ENCODE measurements around the gene ACVRL1. TPM values are rescaled to one million over a fixed set of nuclear protein-coding genes. Genes with fewer than 3 reads are reported as not detected.

The ACVRL1 gene
- total RNA-seq, result not detected

DNA sequence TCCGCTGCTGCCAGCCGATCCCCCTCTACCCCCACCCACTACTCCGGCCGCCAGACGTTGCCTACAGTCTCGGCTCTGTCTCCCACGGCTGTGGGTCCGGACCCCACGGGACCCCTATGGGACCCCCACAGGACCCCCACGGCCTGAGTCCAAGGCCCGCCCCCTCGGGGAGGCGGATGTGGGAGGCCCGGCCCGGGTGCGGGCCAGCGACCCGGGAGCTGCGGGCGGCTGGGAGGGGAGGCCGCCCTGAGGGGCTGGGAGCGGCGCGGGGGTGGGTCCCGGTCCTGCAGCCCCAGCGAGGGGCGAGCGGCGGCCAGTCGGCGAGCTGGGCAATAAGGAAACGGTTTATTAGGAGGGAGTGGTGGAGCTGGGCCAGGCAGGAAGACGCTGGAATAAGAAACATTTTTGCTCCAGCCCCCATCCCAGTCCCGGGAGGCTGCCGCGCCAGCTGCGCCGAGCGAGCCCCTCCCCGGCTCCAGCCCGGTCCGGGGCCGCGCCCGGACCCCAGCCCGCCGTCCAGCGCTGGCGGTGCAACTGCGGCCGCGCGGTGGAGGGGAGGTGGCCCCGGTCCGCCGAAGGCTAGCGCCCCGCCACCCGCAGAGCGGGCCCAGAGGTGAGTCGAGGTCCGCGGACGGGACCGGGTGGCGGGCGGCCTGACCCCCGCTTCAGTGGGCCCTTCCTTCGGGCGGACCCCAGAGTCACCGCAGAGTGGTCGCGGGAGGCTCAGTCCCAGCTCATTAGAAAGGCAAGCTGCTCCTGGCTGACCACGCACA, at the start of gene ACVRL1:
TSS of gene ACVRL1 (plus strand) at position 422 of the 773 bp plus-strand sequence. CDS start 4,971 bp downstream, outside the sequence.
- H3K4me1 Mint-ChIP-seq (ENCODE audit: low read depth in 2 of 2), result peaks cover 0 to 2% of the 10 kb centered on the region in 2 donors
- peaks cover 21 to 31% of the 10 kb centered on the region in 2 donors for H3K27me3 Mint-ChIP-seq
- DNase-seq (ENCODE audit: low spot score) (no peak), ATAC-seq (no peak)
- no peak within 1 kb of the TSS for H3K27ac Mint-ChIP-seq
- peak within 1 kb of the TSS; percentile 10 for H3K4me3 Mint-ChIP-seq
- H3K9me3 Mint-ChIP-seq, result no peaks in the 10 kb centered on the region
- H3K36me3 Mint-ChIP-seq, result no peaks in the 10 kb centered on the region

DNA sequence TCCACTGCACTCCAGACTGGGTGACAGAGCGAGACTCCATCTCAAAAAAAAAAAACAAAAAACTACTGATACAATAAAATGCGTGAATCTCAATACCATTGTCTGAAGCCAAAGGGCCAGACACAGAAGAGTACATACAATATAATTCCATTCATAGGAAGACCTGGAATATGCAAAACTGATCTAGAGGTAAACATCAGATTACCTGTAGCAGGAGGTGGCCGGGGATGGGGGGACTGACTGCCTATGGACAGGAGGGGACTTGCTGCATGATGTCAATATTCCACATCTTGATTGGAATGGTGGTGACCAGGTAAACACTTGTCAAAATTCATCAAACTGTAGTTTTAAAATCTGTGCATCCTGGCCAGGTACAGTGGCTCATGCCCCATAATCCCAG, 46.3 kb upstream of the ACVRL1 start:
- Mint-ChIP-seq H3K4me1 (ENCODE audit: low read depth in 2 of 2) (peaks cover 4 to 5% of the 10 kb centered on the region in 2 donors), H3K4me3 (no peak overlapping the region)

DNA sequence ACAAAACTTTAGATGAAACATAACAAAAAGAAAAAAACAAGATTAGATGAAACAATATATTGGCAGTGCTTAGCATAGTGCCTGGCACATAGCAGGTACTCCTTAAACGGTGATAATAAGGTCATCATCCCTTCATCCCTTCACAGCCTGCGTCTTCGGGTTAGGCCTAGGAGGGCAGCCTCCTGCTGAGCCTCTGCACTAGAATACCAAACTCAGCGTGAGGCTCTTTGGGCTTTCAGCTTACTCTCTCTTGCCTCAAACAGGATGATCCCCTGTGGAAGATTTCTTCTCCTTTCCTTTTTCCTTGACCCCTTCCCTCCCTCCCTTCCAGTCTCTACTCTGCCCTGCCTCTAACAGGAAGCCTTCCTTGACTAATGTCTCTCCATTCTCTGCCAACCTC, 44.4 kb upstream of the ACVRL1 start:
- no peaks in the 10 kb centered on the region for H3K9me3 Mint-ChIP-seq
- DNase-seq (ENCODE audit: low spot score), result no peak
- ATAC-seq, result no peak
- H3K36me3 Mint-ChIP-seq, result no peaks in the 10 kb centered on the region
- peaks cover 4 to 5% of the 10 kb centered on the region in 2 donors for H3K4me1 Mint-ChIP-seq (ENCODE audit: low read depth in 2 of 2)
- peaks cover 24 to 44% of the 10 kb centered on the region in 2 donors for H3K27me3 Mint-ChIP-seq
- no peak overlapping the region for H3K27ac Mint-ChIP-seq
- no peak overlapping the region for H3K4me3 Mint-ChIP-seq

More for the DNA sequence above, 46.3 kb upstream of the ACVRL1 start:
- no peak for DNase-seq (ENCODE audit: low spot score)
- H3K36me3 Mint-ChIP-seq, result no peaks in the 10 kb centered on the region
- peaks cover 24 to 36% of the 10 kb centered on the region in 2 donors for H3K27me3 Mint-ChIP-seq
- no peak overlapping the region for H3K27ac Mint-ChIP-seq
- no peak for ATAC-seq
- no peaks in the 10 kb centered on the region for H3K9me3 Mint-ChIP-seq

DNA sequence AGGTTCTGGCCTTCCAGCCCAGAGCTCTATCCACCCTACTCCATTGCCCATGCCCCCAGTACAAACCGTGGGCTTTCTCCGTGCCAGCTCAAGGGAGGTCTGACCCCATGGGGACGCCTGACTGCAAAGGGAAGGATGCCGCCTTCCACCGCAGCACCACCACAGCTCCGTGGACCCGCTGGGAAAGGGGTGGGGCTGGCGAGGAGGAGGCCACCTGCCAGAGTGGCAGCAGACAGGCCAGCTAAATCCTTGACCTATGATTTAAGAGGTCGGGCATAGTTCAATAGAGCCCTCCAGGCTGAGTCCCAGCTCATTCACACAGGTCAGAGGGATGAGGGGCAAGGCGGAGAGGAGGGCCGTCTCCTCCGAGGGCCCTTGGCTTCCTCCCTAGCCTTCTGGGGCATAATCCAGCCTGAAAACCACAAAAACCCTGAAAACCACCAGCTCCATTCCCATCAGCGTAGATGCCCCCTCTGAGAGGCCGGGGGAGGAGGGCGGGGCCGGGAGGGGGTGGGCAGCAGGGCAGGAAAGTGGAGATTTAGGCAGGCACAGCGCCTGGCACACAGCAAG, 43.9 kb upstream of the ACVRL1 start:
- Mint-ChIP-seq H3K27ac (no peak overlapping the region), H3K9me3 (no peaks in the 10 kb centered on the region), H3K27me3 (peaks cover 29 to 49% of the 10 kb centered on the region in 2 donors), H3K4me1 (ENCODE audit: low read depth in 2 of 2) (peaks cover 4 to 5% of the 10 kb centered on the region in 2 donors), H3K36me3 (no peaks in the 10 kb centered on the region), H3K4me3 (no peak overlapping the region)
- ATAC-seq (no peak), DNase-seq (ENCODE audit: low spot score) (no peak)

DNA sequence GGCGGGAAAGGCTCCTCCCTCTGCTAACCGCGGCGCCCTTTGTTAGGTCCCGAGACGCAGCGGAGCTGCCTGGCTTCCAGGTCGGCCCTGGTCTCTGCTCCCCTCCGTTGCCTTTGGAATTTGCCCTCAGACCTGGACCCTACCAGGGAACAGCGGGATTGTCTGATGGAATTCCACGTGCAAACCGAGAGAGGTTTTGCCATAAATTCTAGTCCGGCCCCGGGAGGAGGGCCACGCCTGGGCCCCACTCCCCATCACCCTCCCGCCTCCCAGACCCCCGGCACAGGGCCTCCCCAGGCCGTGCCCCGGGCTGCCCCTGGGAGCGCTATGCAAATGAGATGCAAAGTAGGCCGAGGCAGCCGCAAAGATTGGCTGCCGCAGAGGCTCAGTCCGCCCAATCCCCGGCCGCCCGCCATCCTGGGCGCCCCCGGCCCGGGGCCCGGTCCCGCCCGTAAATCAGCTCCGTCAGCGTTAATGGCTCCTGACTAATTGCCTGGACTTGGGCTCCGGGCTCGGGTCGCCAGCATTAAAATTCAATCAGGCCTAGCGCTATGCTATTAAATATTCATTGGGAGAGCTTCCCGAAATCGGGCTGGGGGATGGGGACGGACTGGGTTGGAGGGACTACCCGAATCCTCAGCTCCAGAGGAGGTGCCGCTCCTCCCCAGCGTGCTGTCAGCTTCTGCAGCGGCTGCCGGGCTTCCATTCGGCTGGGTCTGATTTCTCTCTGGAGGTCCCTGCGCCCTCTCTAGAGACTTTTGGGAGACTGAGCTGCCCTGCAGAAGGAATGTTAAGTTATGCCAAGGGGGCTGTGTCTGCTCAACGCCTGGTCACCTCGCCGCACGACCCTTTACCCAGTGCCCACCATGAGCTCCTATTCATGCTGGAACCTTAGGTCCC, 43.1 kb upstream of the ACVRL1 start:
- ATAC-seq (peak; percentile 71 to 80), DNase-seq (ENCODE audit: low spot score) (no peak)
- H3K4me3 Mint-ChIP-seq, result no peak overlapping the region
- H3K27ac Mint-ChIP-seq, result no peak overlapping the region
- no peaks in the 10 kb centered on the region for H3K9me3 Mint-ChIP-seq
- H3K36me3 Mint-ChIP-seq, result no peaks in the 10 kb centered on the region
- H3K27me3 Mint-ChIP-seq, result peaks cover 33 to 52% of the 10 kb centered on the region in 2 donors
- H3K4me1 Mint-ChIP-seq (ENCODE audit: low read depth in 2 of 2), result peaks cover 4 to 5% of the 10 kb centered on the region in 2 donors

DNA sequence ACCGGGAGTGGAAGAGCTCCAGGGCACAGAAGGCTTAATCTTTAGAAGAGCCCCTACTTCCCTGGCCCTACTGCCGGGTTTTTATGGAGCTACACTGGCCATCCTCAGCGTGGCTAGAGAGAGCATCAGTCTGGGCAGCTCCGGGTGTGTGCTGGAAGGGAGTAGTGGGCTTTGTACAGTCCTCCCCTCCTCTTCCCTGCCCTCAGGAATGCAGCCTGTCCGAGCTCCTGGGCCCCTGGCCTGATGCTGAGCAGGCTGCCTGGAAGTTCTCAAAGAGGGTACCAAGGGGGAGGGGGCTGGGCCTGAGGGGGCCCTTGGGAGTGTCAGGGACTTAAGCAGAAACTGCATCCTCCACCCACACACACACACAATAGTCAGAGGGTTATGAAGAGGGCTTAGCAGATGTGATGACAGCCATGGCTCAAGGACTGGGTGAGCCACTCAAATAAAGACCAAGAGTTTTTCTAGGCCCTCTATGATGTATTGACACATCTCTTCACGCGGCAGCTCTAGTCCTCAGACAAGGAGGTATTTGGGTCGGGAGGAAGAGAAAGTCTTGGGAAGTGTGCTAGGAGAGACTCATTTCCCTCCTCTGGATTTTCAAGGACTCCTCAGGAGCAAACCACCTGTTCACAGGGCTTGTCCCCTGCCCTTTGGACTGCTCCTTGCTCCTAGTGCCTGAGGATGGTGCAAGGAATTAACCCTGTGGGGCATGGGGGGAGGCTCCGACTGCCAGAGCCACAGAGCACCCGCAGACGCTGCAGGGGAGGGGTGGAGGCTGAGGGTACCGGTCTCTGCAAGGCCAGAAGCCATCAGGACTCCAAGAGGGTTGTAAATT, 42.3 kb upstream of the ACVRL1 start:
- peaks cover 5 to 6% of the 10 kb centered on the region in 2 donors for H3K4me1 Mint-ChIP-seq (ENCODE audit: low read depth in 2 of 2)
- H3K36me3 Mint-ChIP-seq, result no peaks in the 10 kb centered on the region
- H3K27ac Mint-ChIP-seq, result no peak overlapping the region
- no peaks in the 10 kb centered on the region for H3K9me3 Mint-ChIP-seq
- H3K27me3 Mint-ChIP-seq, result peaks cover 35 to 56% of the 10 kb centered on the region in 2 donors
- H3K4me3 Mint-ChIP-seq, result no peak overlapping the region
- no peak for DNase-seq (ENCODE audit: low spot score)
- no peak for ATAC-seq

DNA sequence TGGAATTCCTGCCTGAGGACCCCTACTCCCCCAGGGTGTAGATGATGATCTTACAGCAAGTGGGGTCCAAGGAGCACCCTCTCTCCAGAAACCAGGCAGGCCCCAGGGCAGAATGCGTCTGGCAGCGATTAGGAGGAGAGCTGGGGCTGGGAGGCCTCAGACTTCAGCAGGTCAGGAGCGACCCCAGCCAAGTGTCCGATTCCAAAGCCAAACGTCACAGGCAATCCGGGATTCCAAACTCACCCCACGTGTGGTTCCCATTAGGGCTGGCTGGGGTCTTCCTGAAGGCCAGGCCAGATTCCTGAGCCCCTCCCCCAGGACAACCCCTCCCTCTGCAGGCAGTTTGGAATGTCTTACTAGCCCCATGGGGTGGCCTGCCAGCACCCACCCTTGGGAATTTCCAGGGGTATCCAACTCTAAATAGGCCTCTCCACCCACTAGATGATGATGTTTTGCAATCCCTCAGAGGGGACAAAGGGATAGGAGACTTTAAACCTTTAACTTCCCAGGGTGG, 41.5 kb upstream of the ACVRL1 start:
- H3K36me3 Mint-ChIP-seq, result no peaks in the 10 kb centered on the region
- H3K27ac Mint-ChIP-seq, result no peak overlapping the region
- no peak for DNase-seq (ENCODE audit: low spot score)
- ATAC-seq, result no peak
- H3K9me3 Mint-ChIP-seq, result no peaks in the 10 kb centered on the region
- H3K27me3 Mint-ChIP-seq, result peaks cover 43 to 63% of the 10 kb centered on the region in 2 donors
- H3K4me1 Mint-ChIP-seq (ENCODE audit: low read depth in 2 of 2), result peaks cover 10 to 13% of the 10 kb centered on the region in 2 donors
- H3K4me3 Mint-ChIP-seq, result no peak overlapping the region

DNA sequence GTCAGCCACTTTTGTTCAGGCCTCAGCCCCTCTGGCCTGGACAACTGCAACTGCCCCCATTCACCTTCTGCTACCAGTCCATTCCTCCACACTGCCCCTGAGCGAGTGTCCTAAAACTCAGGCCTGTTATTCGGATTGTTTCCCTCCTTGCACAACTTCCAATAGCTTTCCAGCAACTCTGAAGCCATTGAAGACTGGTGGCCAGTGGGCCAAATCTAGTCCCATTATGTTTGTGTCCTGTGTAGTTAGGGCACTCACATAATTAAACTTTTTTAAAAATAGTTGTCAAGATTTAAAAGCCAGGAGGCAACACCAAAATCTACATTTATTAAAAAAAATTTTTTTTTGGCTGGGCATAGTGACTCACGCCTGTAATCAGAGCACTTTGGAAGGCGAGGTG, 41.0 kb upstream of the ACVRL1 start:
- Mint-ChIP-seq H3K27me3 (peaks cover 46 to 63% of the 10 kb centered on the region in 2 donors), H3K4me1 (ENCODE audit: low read depth in 2 of 2) (peaks cover 10 to 13% of the 10 kb centered on the region in 2 donors), H3K27ac (no peak overlapping the region), H3K9me3 (no peaks in the 10 kb centered on the region), H3K4me3 (no peak overlapping the region), H3K36me3 (no peaks in the 10 kb centered on the region)
- DNase-seq (ENCODE audit: low spot score), result no peak
- no peak for ATAC-seq

DNA sequence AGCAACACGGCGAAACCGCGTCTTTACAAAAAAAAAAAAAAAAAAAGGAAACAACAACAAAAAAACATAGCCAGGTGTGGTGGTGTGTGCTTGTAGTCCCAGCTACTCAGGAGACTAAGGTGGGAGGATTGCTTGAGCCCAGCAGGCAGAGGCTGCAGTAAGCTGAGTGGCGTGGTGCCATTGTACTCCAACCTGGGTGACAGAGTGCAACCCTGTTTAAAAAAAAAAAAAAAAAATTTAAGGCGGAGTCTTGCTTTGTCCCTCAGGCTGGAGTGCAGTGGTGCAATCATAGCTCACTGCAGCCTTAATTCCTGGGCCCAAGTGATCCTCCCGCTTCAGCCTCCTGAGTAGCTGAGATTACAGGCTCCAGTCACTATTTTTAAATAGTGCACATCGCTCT, 40.5 kb upstream of the ACVRL1 start:
- no peaks in the 10 kb centered on the region for H3K9me3 Mint-ChIP-seq
- peaks cover 10 to 13% of the 10 kb centered on the region in 2 donors for H3K4me1 Mint-ChIP-seq (ENCODE audit: low read depth in 2 of 2)
- DNase-seq (ENCODE audit: low spot score) (no peak), ATAC-seq (no peak)
- no peak overlapping the region for H3K27ac Mint-ChIP-seq
- no peak overlapping the region for H3K4me3 Mint-ChIP-seq
- H3K36me3 Mint-ChIP-seq, result no peaks in the 10 kb centered on the region
- H3K27me3 Mint-ChIP-seq, result peaks cover 49 to 59% of the 10 kb centered on the region in 2 donors

DNA sequence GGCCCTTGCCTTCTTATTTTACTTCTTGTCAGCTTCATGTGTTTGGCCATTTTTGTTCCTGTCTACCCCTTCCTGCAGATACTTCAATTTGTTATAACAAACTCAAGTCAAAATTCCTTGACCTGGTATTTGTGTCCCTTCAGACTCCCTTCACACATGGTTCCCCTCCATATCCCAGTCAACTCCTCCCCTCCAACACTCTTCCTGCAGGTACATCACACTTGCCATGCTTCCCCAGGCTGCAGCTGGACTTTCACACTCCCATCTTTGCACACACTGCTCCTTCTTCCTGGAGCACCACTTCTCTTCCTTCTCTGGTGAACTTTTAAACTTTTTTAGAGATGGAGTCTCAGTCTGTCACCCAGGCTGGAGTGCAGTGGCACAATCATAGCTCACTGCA, 39.9 kb upstream of the ACVRL1 start:
- DNase-seq (ENCODE audit: low spot score) (no peak), ATAC-seq (no peak)
- Mint-ChIP-seq H3K4me3 (no peak overlapping the region), H3K27ac (no peak overlapping the region), H3K9me3 (no peaks in the 10 kb centered on the region), H3K36me3 (no peaks in the 10 kb centered on the region), H3K27me3 (peaks cover 46 to 53% of the 10 kb centered on the region in 2 donors), H3K4me1 (ENCODE audit: low read depth in 2 of 2) (peaks cover 10 to 13% of the 10 kb centered on the region in 2 donors)

DNA sequence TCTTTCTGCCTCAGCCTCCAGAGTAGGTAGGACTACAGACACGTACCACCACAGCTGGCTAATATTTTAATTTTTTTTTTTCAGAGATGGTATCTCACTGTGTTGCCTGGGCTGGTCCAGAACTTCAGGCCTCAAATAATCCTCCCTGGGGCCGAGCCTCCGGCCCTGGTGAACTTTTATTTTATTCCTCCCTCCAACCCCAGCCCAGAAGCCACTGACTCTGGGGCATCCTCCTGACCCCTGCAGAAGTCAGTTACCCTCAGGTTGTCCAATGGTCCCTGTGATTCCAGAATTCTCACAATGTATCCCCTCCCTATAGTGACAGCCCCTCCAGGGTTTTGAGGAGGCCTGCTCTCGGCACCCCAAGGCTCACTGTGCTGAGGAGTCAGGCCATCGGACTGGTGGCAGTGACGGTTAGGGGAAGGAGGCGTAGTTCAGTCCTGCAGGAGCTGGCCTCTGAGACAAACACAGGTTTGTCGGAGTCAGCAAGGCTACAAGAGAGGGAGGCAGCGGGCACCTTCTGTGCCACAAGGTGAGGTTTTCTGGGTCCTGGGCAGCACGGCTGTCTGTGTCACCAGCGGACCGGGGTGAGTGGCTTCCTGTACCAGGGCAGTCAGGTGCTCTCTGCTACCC, 39.4 kb upstream of the ACVRL1 start:
- Mint-ChIP-seq H3K9me3 (no peaks in the 10 kb centered on the region), H3K4me3 (no peak overlapping the region), H3K27me3 (peaks cover 46 to 47% of the 10 kb centered on the region in 2 donors), H3K27ac (no peak overlapping the region), H3K36me3 (no peaks in the 10 kb centered on the region), H3K4me1 (ENCODE audit: low read depth in 2 of 2) (peaks cover 10 to 13% of the 10 kb centered on the region in 2 donors)
- ATAC-seq (no peak), DNase-seq (ENCODE audit: low spot score) (no peak)

DNA sequence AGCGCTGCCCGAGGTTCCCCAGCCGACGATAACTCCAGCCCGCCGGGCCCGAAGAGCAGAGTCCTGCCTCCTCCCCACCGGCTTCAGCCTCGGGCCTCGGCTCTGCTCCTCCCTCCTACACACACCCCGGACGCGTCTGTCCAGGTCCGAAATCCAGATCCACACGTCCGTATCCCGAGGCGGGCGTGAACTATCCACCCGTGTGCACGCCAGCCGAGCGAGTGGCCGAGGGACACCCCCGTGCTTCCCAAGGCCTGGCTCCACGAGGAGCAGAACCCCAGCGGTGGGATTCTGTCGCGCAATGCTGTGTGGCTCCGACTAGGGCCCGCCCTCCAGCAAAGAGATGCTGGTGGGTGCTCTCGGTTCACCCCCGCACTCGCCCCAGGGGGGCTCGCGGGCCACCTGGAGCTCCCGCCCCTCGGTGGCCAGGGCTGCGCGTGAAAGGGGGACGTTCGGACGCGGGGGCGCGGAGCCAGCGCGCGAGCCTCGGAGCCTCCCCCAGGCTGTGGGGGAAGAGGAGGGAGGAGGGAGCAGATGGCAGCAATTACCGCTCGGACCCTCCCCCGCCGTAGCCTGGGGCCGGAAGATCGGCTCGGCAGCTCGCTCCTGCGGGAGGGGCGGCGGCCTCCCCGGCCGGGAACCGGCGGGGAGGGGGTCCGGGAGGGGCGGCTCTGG, 38.3 kb upstream of the ACVRL1 start:
- peaks cover 6 to 8% of the 10 kb centered on the region in 2 donors for H3K4me1 Mint-ChIP-seq (ENCODE audit: low read depth in 2 of 2)
- H3K27me3 Mint-ChIP-seq, result peaks cover 40% of the 10 kb centered on the region in 2 donors
- no peak for DNase-seq (ENCODE audit: low spot score)
- H3K36me3 Mint-ChIP-seq, result no peaks in the 10 kb centered on the region
- H3K4me3 Mint-ChIP-seq, result no peak overlapping the region
- H3K9me3 Mint-ChIP-seq, result no peaks in the 10 kb centered on the region
- H3K27ac Mint-ChIP-seq, result no peak overlapping the region
- ATAC-seq, result no peak
